H1 (cell line): Measurements from ENCODE around the gene TMEM243. TPM values are rescaled to one million over a fixed set of nuclear protein-coding genes. Genes with fewer than 3 reads are reported as not detected.

Experiments
- CTCF ChIA-PET: fragments of 300-600 bp; sonication (Branson Sonifier 250); formaldehyde crosslinking; loops from one replicate; lab custom pipeline; 2021; ENCODE audit not compliant: partially characterized antibody; lab: Charles Lee
- POLR2A ChIA-PET: fragments of 300-600 bp; sonication (Branson Sonifier 250); formaldehyde crosslinking; loops from one replicate; lab custom pipeline; 2021; ENCODE audit warnings: inconsistent platforms; ENCODE audit not compliant: partially characterized antibody; lab: Charles Lee
- DNase-seq, 2 experiments: peaks; one replicate each; pipeline versions ENCODE4 v3.0.0 to v3.0.0-alpha.2; 2010 to 2022; ENCODE audit warnings: low spot score in 2 of 2, low read depth in 1 of 2, mixed read lengths in 1 of 2
- FAIRE-seq: peaks from 2 replicates; lab custom pipeline; 2011; peaks lifted over from hg19 to GRCh38; lab: Jason Lieb, UNC
- H2AFZ ChIP-seq: 2 replicates; pipeline ENCODE4 v1.8.1; 2012; ENCODE audit warnings: low read length, inconsistent platforms
- H2AK5ac ChIP-seq: 2 replicates; pipeline ENCODE4 v1.6.1; 2013; ENCODE audit warnings: low read depth, low read length
- H2BK120ac ChIP-seq: replicated peaks from 2 replicates; pipeline ENCODE3; 2013; ENCODE audit warnings: low read depth, low read length, inconsistent platforms
- H2BK12ac ChIP-seq: 2 replicates; pipeline ENCODE4 v1.6.1; 2013; ENCODE audit warnings: low read depth, low read length
- H2BK15ac ChIP-seq: 2 replicates; pipeline ENCODE4 v1.6.1; 2013; ENCODE audit warnings: low read length
- H2BK20ac ChIP-seq: 2 replicates; pipeline ENCODE4 v1.6.1; 2013; ENCODE audit warnings: low read length
- H2BK5ac ChIP-seq: 2 replicates; pipeline ENCODE4 v1.6.1; 2013; ENCODE audit warnings: low read depth, low read length
- H3K14ac ChIP-seq: 2 replicates; pipeline ENCODE4 v1.6.1; 2013; ENCODE audit warnings: inconsistent platforms; ENCODE audit not compliant: insufficient read length
- H3K18ac ChIP-seq: 2 replicates; pipeline ENCODE4 v1.6.1; 2013; ENCODE audit warnings: low read length; ENCODE audit errors: extremely low read depth
- H3K23ac ChIP-seq: 2 replicates; pipeline ENCODE4 v1.6.1; 2013; ENCODE audit warnings: inconsistent platforms; ENCODE audit not compliant: insufficient read length
- H3K23me2 ChIP-seq: 2 replicates; pipeline ENCODE4 v1.6.1; 2013; ENCODE audit warnings: low read depth, low read length
- H3K27ac ChIP-seq: 2 replicates; pipeline ENCODE4 v1.6.1; 2011; ENCODE audit warnings: low read depth, low read length, inconsistent platforms
- H3K27me3 ChIP-seq, 4 experiments: replicated peaks in 1 of 4; 1 replicate in 1 of 4; 2 replicates in 3 of 4; pipeline versions ENCODE4 v1.6.1 to v1.8.1; 2011 to 2013; ENCODE audit warnings: low read length in 3 of 4, mild to moderate bottlenecking in 3 of 4, inconsistent platforms in 2 of 4, mixed read lengths in 2 of 4, moderate library complexity in 1 of 4; ENCODE audit not compliant: control insufficient read depth in 3 of 4, insufficient read depth in 3 of 4; ENCODE audit errors: extremely low read depth in 1 of 4
- H3K36me3 ChIP-seq, 4 experiments: 2 replicates each; pipeline versions ENCODE4 v1.6.1 to v1.8.1; 2011 to 2013; ENCODE audit warnings: mild to moderate bottlenecking in 4 of 4, low read length in 3 of 4, moderate library complexity in 2 of 4, control low read depth in 1 of 4, inconsistent platforms in 1 of 4; ENCODE audit not compliant: insufficient read depth in 4 of 4, control insufficient read depth in 2 of 4
- H3K4ac ChIP-seq: replicated peaks from 2 replicates; pipeline ENCODE3; 2013; ENCODE audit warnings: low read length, low read depth, mixed read lengths, inconsistent platforms; ENCODE audit not compliant: insufficient read length
- H3K4me1 ChIP-seq, 4 experiments: replicated peaks in 1 of 4; 1 replicate in 1 of 4; 2 replicates in 3 of 4; pipeline versions ENCODE4 v1.6.1 to v1.8.1; 2011 to 2013; ENCODE audit warnings: low read length in 3 of 4, inconsistent platforms in 2 of 4, mixed read lengths in 1 of 4; ENCODE audit not compliant: insufficient read depth in 4 of 4, control insufficient read depth in 3 of 4
- H3K4me2 ChIP-seq, 2 experiments: 2 replicates each; pipeline versions ENCODE4 v1.6.1 to v1.8.1; 2011 to 2013; ENCODE audit warnings: low read depth in 2 of 2, low read length in 2 of 2, control low read depth in 1 of 2, inconsistent platforms in 1 of 2, mild to moderate bottlenecking in 1 of 2; ENCODE audit not compliant: insufficient read depth in 1 of 2
- H3K4me3 ChIP-seq, 4 experiments: fragments of 200-600, 300-600 bp in 1 of 4; sonication (generic), shearing (Covaris generic), sonication (Bioruptor Twin) in 1 of 4; 2 replicates each; pipeline versions ENCODE4 v1.5.1 to v1.8.1; 2011 to 2016; ENCODE audit warnings: low read length in 4 of 4, low read depth in 3 of 4, control low read depth in 2 of 4, inconsistent platforms in 2 of 4, mild to moderate bottlenecking in 2 of 4, mixed read lengths in 1 of 4, moderate library complexity in 1 of 4; ENCODE audit not compliant: insufficient read depth in 2 of 4; ENCODE audit errors: extremely low read depth in 1 of 4
- H3K56ac ChIP-seq: replicated peaks from 2 replicates; pipeline ENCODE3; 2013; ENCODE audit warnings: low read depth, mild to moderate bottlenecking, mixed read lengths, low read length, inconsistent platforms; ENCODE audit not compliant: insufficient read length
- H3K79me1 ChIP-seq: 2 replicates; pipeline ENCODE4 v1.6.1; 2013; ENCODE audit warnings: low read depth, low read length, control low read depth
- H3K79me2 ChIP-seq, 2 experiments: 2 replicates each; pipeline versions ENCODE4 v1.6.1 to v1.8.1; 2012 to 2013; ENCODE audit warnings: low read length in 2 of 2, mild to moderate bottlenecking in 2 of 2, inconsistent platforms in 1 of 2; ENCODE audit not compliant: insufficient read depth in 2 of 2, control insufficient read depth in 1 of 2
- H3K9ac ChIP-seq, 4 experiments: replicated peaks in 1 of 4; 1 replicate in 1 of 4; 2 replicates in 3 of 4; pipeline versions ENCODE4 v1.6.1 to v1.8.1; 2011 to 2013; ENCODE audit warnings: low read depth in 3 of 4, low read length in 3 of 4, control low read depth in 2 of 4, mild to moderate bottlenecking in 2 of 4, moderate library complexity in 2 of 4, inconsistent platforms in 1 of 4; ENCODE audit errors: extremely low read depth in 1 of 4
- H3K9me3 ChIP-seq, 2 experiments: 2 replicates each; pipeline versions ENCODE4 v1.6.1 to v1.8.1; 2012 to 2013; ENCODE audit warnings: mild to moderate bottlenecking in 2 of 2, moderate library complexity in 2 of 2, control low read depth in 1 of 2, inconsistent platforms in 1 of 2, low read depth in 1 of 2, low read length in 1 of 2, mixed read lengths in 1 of 2; ENCODE audit not compliant: insufficient read depth in 2 of 2
- H4K20me1 ChIP-seq, 2 experiments: replicated peaks in 1 of 2; 2 replicates each; pipeline versions ENCODE3 to v1.8.1; 2011 to 2013; ENCODE audit warnings: inconsistent platforms in 2 of 2, low read length in 2 of 2, mild to moderate bottlenecking in 1 of 2; ENCODE audit not compliant: insufficient read depth in 2 of 2, control insufficient read depth in 1 of 2
- H4K5ac ChIP-seq: 2 replicates; pipeline ENCODE4 v1.6.1; 2013; ENCODE audit warnings: low read length, low read depth, mixed read lengths, inconsistent platforms; ENCODE audit not compliant: insufficient read length
- H4K8ac ChIP-seq: 2 replicates; pipeline ENCODE4 v1.8.0; 2013; ENCODE audit warnings: mild to moderate bottlenecking, moderate library complexity, low read length, inconsistent platforms; ENCODE audit not compliant: insufficient read depth; ENCODE audit errors: extremely low read depth
- H4K91ac ChIP-seq: replicated peaks from 2 replicates; pipeline ENCODE3; 2013; ENCODE audit warnings: low read length, mixed read lengths, inconsistent platforms; ENCODE audit not compliant: insufficient read length
- CHD1 ChIP-seq: IDR thresholded peaks from 2 replicates; pipeline ENCODE4 v1.6.1; 2012; ENCODE audit warnings: low read depth, low read length, improper control_type of control experiment
- CTCF ChIP-seq, 3 experiments: IDR thresholded peaks; 1 replicate in 2 of 3; 2 replicates in 1 of 3; pipeline versions ENCODE4 v1.5.1 to v1.6.1; 2011; ENCODE audit warnings: low read length in 3 of 3, mild to moderate bottlenecking in 3 of 3, inconsistent platforms in 2 of 3, low read depth in 1 of 3, moderate library complexity in 1 of 3; ENCODE audit not compliant: insufficient read depth in 1 of 3; ENCODE audit errors: control extremely low read depth in 1 of 3
- WGBS, 2 experiments: shearing (Covaris generic) in 1 of 2; methylation state at CpG; one replicate each; pipeline versions ENCODE4 v1.1.6 to v1.1.7; 2013 to 2015; ENCODE audit warnings: low lambda C conversion rate in 2 of 2, mixed read lengths in 2 of 2, inconsistent platforms in 1 of 2, low coverage in 1 of 2, missing lambda C conversion rate in 1 of 2; ENCODE audit not compliant: insufficient replicate concordance in 2 of 2, insufficient coverage in 1 of 2, insufficient read length in 1 of 2; ENCODE audit errors: extremely low coverage in 1 of 2, missing lambda C conversion rate in 1 of 2; 5-methylcytosine and 5-hydroxymethylcytosine counted together
- polyA plus RNA-seq, 7 experiments: library from polyadenylated mRNA; depleted of rRNA in 3 of 7; stranded (reverse) in 5 of 7; unstranded in 2 of 7; fragments of >200 nt in 5 of 7; fragments of 200-250 nt in 2 of 7; gene quantifications; 1 replicate in 5 of 7; 2 replicates in 1 of 7; 4 replicates in 1 of 7; pipeline versions ENCODE4 v1.2.1 to v1.2.3, GENCODE V29; 2011 to 2013; ENCODE audit warnings: missing spikeins in 2 of 7, mixed read lengths in 2 of 7
- total RNA-seq: library from RNA; stranded (reverse); fragmentation: NEBNext Ultra II Directional; extraction: Animal tissue kit (Norgen Biotek cat#: 25700); gene quantifications from 2 replicates; pipeline ENCODE4 v1.2.1, GENCODE V29; 2021

Gene TMEM243
- total and polyA plus RNA-seq, 2 of the 8 experiments (the other 6 are each of a cell fraction or from before 2014, with no cell fraction given): 23.7 to 27.6 TPM

GRCh38 chr7:87225696-87226095 is 6.2 kb upstream of the TMEM243 start:
- no peak overlapping the region for H3K4ac ChIP-seq
- FAIRE-seq: no peak
- H3K4me3 ChIP-seq: no peak overlapping the region
- no peak overlapping the region for H3K27ac ChIP-seq
- peaks cover 0 to 16% (median 14%) of the 10 kb centered on the region in 4 experiments; a peak in 5 of 7 replicates for H3K27me3 ChIP-seq
- CTCF ChIA-PET: interaction anchor here (0.8 to 2.4 kb wide), 5 partner anchors 8 to 190 kb away, joined by 3 to 10 read pairs (median 3); no protein-coding TSS in a partner anchor
- 74% methylated on average over 1 of the region's 1 CpG; no CpG with 5 or more reads in 1 of the 2 experiments for WGBS, 2 experiments
- TF ChIP-seq CHD1 (no peak), CTCF (IDR thresholded peaks at IDR 0.05; ENCODE audit: control extremely low read depth in 1 of 3, insufficient read depth in 1 of 3, low read depth in 1 of 3, low read length in 3 of 3) (peak in 1 of 3 experiments; percentile 4; a peak in 1 of 4 replicates)
- H3K4me2 ChIP-seq: no peak overlapping the region
- H3K9ac ChIP-seq: no peak overlapping the region
- H4K5ac ChIP-seq: no peak overlapping the region
- H4K20me1 ChIP-seq: peaks cover 0 to 1% of the 10 kb centered on the region in 2 experiments
- no peak overlapping the region for H2BK20ac ChIP-seq
- H3K79me1 ChIP-seq: no peaks in the 10 kb centered on the region
- no peaks in the 10 kb centered on the region for H3K36me3 ChIP-seq
- DNase-seq: no peak
- 0 out of 2 replicates have a peak, but pooled peaks cover 3% of the 10 kb centered on the region for H3K23me2 ChIP-seq
- H3K79me2 ChIP-seq: no peaks in the 10 kb centered on the region
- POLR2A ChIA-PET: interaction anchor here (1.0 kb wide), 1 partner anchor 73 kb away, joined by 5 read pairs; the partner anchor contains the start of gene DMTF1
- no peak overlapping the region for H2BK15ac ChIP-seq
- no peak overlapping the region for H3K23ac ChIP-seq
- no peak overlapping the region for H2BK12ac ChIP-seq
- H2BK120ac ChIP-seq: no peak overlapping the region
- no peak overlapping the region for H3K56ac ChIP-seq
- H4K8ac ChIP-seq: no peak overlapping the region
- H2BK5ac ChIP-seq: no peak overlapping the region
- H3K9me3 ChIP-seq: no peaks in the 10 kb centered on the region
- no peak overlapping the region for H2AFZ ChIP-seq
- no peak overlapping the region for H3K18ac ChIP-seq
- no peak overlapping the region for H4K91ac ChIP-seq
- H3K14ac ChIP-seq: no peak overlapping the region
- H2AK5ac ChIP-seq: no peak overlapping the region
- H3K4me1 ChIP-seq: peaks cover 0 to 3% (median 0%) of the 10 kb centered on the region in 4 experiments; a peak in 3 of 7 replicates
